HG03565 (cell line): ENCODE results near the gene SNRNP70.
"Not testable (repeated sequence)": the region's sequence is repeated elsewhere in the genome, so short reads cannot be mapped to it uniquely, and the experiment has no call there.

Experiments used
- ATAC-seq: cut with Tn5 transposase; IDR thresholded peaks from one replicate; pipeline ENCODE4 v1.9.1; 2021; ENCODE audit warnings: mild to moderate bottlenecking, moderate library complexity; ENCODE audit not compliant: unreplicated experiment

The SNRNP70 gene, protein sequence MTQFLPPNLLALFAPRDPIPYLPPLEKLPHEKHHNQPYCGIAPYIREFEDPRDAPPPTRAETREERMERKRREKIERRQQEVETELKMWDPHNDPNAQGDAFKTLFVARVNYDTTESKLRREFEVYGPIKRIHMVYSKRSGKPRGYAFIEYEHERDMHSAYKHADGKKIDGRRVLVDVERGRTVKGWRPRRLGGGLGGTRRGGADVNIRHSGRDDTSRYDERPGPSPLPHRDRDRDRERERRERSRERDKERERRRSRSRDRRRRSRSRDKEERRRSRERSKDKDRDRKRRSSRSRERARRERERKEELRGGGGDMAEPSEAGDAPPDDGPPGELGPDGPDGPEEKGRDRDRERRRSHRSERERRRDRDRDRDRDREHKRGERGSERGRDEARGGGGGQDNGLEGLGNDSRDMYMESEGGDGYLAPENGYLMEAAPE

DNA sequence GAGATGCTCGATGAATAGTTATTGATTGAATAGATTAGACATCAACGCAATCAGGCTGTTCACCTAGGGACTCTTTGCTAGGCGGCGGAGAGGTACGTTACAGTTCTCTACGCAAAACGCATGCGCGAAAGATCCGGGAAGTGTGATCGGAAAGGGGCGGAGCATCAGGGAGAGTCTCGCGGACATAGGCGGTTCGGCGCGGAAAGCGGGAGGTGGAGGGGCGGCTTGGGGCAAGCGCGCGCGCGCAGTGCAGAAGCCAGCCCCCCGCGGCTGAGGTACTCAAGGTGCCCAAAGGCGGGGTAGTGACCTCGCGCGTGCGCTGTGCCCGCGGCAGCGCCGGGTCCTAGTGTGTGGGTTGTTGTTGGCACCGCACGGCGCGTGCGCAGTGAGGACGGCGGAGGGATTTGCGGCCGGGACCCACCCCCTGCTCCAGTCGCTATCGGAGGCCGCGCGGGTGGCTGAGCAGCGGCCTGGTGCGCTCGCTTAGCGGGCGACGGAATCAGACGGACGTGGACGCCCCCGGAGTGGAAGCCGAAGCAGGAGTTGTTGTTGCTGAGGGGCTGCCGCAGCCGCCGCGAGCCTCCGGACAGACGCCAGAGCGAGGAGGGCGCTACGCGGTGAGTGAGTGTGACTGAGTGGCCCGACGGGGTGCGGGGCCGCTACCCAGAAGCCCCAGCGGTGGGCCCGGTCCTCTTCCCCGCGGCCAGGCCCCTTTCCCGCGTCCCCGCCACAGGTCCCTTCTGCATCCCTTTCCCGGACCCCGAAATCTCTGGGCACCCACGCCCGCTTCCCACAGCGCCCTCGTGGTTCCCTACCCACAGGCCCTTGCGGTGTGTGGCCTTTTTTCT, at the start of gene SNRNP70:
Gene SNRNP70, plus strand, starts transcription at position 432 of the 848 bp plus-strand sequence. CDS start 964 bp downstream, outside the sequence.
- ATAC-seq = peak; percentile 84

DNA sequence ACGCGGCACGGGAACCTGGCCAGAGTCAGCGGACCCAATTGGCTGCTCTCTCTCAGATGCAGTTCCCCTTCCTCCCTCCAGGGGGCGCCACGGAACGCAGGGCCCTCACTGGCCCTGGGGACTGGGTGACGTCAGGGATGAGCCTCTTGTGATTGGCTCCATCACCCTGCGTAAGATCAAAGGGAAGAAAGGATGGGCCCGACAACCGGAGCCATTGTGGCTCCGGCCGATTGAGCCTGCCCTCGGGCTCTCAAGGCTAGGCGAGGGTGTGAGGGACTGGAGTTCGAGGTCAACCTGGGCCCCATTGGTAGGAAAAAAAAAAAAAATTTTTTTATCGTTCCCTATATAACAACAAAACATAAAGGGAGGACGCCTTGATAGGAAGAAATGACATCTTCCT, 48.4 kb upstream of the SNRNP70 start, which contains the start of gene CGB1:
Gene CGB1, minus strand, starts transcription at position 81 of the 400 bp plus-strand sequence. CDS start 184 bp downstream, outside the sequence.
- ATAC-seq = not testable (repeated sequence)

DNA sequence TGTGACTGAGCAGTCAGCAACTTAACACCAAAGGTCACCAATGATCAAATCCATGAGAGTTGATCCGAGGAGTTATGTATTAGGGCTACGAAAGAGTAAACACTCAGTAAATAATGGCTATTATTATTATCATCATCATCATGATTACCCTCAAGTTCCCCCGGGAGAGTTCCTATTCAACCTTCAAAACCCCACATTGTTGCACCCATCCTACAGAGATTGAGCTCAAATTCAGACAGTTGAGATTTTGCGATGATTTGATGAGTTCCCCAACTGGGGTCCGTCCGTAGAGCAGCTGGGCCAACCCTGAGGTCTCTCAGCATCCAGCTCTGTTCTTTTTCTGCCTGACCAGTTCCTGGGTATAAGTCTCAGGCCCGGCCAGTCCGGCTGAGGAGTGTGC, 47.1 kb upstream of the SNRNP70 start:
- ATAC-seq = not testable (repeated sequence)

DNA sequence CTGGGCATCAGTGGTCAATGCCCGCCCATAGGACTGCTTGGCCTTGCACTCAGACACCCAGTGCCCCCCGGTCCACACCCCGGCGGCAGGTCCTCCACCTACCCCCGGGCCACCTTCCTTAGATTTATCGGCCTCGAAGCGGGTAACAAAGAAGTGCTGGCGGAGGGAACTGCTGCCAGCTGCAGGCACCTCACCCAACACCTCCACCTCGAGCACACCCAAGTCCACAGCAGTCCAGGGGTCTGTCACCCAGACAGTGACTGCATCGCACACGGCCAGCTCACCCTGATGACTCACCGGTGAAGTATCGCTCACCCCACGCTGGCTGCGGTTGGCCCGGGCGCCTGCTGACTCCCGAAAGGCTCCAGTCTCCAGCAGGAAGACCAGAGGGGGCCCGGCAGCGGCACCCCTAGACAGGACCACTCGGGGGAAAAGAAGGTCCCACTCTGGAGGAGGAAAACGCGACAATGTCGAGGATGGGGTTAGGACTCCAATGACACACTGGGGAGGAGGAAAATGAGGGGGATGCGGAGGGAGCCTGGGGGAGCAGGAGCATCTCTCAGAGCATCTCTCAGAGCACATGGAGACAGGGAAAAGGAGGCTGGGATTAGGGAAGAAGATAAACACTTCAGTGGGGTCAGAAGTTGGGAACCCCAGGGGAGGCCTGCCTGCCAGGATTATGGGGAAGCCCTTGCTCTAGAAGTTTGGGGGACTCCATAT, 46.5 kb upstream of the SNRNP70 start:
- not testable (repeated sequence) for ATAC-seq

DNA sequence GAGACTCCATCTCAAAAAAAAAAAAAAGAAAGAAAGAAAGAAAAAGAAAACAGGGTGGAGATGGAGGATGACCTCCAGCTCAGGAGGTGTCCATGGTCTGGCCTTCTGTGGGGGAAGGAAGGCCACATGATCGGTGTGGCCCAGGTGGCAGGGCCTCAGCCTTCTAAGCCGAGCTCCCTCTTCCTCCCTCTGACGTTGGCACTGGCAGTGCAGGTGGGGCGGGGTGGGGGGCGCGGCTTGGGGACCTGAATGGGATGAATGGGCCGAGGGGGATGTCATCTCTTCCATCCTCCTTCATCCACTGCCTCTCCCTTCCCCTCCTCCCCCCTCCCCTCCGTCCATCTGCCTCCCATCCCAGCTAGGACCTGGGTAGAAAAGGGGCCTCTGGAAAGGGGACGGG, 45.5 kb upstream of the SNRNP70 start:
- ATAC-seq = not testable (repeated sequence)

DNA sequence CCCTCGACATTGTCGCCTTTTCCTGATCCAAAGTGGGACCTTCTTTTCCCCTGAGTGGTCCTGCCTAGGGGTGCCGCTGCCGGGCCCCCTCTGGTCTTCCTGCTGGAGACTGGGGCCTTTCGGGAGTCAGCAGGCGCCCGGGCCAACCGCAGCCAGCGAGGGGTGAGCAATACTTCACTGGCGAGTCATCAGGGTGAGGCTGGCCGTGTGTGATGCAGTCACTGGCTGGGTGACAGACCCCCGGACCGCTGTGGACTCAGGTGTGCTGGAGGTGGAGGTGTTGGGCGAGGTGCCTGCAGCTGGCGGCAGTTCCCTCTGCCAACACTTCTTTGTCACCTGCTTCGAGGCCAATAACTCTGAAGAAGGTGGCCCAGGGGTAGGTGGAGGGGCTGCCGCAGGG, 43.1 kb upstream of the SNRNP70 start:
- ATAC-seq = no peak

DNA sequence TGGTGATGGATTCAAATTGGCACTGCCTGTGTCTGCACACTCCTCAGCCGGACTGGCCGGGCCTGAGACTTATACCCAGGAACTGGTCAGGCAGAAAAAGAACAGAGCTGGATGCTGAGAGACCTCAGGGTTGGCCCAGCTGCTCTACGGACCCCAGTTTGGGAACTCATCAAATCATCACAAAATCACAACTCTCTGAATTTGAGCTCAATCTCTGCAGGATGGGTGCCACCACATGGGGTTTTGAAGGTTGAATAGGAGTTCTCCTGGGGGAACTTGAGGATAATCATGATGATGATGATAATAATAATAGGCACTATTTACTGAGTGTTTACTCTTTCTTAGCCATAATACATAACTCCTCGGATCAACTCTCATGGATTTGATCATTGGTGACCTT, 42.6 kb upstream of the SNRNP70 start:
- not testable (repeated sequence) for ATAC-seq

DNA sequence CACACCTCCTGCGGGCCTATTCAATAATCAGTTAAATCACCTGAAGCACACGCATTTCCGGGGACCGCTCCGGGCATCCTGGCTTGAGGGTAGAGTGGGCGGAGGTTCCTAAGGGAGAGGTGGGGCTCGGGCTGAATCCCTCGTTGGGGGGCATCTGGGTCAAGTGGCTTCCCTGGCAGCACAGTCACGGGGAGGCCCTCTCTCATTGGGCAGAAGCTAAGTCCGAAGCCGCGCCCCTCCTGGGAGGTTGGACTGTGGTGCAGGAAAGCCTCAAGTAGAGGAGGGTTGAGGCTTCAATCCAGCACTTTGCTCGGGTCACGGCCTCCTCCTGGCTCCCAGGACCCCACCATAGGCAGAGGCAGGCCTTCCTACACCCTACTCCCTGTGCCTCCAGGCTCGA, 41.7 kb upstream of the SNRNP70 start, which contains the start of gene CGB5:
Gene CGB5, plus strand, starts transcription at position 301 of the 400 bp plus-strand sequence. CDS start 362 bp downstream, outside the sequence.
- ATAC-seq = not testable (repeated sequence)

DNA sequence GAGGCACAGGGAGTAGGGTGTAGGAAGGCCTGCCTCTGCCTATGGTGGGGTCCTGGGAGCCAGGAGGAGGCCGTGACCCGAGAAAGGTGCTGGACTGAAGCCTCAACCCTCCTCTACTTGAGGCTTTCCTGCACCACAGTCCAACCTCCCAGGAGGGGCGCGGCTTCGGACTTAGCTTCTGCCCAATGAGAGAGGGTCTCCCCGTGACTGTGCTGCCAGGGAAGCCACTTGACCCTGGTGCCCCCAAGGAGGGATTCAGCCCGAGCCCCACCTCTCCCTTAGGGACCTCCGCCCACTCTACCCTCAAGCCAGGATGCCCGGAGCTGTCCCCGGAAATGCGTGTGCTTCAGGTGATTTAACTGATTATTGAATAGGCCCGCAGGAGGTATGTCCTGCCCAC, 36.2 kb upstream of the SNRNP70 start, which contains the start of gene CGB8:
Gene CGB8, minus strand, starts transcription at position 101 of the 400 bp plus-strand sequence. CDS start 372 bp downstream, outside the sequence.
- ATAC-seq = not testable (repeated sequence)

DNA sequence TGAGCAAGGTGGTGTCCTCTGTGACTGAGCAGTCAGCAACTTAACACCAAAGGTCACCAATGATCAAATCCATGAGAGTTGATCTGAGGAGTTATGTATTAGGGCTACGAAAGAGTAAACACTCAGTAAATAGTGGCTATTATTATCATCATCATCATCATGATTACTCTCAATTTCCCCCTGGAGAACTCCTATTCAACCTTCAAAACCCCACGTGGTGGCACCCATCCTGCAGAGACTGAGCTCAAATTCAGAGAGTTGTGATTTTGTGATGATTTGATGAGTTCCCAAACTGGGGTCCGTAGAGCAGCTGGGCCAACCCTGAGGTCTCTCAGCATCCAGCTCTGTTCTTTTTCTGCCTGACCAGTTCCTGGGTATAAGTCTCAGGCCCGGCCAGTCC, 35.4 kb upstream of the SNRNP70 start:
- ATAC-seq = not testable (repeated sequence)

DNA sequence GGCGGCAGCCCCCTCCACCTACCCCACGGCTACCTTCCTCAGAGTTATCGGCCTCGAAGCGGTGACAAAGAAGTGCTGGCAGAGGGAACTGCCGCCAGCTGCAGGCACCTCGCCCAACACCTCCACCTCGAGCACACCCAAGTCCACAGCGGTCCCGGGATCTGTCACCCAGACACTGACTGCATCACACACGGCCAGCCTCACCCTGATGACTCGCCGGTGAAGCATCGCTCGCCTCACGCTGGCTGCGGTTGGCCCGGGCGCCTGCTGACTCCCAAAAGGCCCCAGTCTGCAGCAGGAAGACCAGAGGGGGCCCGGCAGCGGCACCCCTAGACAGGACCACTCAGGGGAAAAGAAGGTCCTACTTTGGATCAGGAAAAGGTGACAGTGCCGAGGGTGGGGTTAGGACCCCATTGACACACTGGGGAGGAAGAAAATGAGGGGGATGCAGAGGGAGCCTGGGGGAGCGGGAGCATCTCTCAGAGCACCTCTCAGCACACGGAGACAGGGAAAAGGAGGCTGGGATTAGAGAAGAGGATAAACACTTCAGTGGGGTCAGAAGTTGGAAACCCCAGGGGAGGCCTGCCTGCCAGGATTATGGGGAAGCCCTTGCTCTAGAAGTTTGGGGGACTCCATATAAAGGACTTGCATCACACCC, 34.7 kb upstream of the SNRNP70 start:
- not testable (repeated sequence) for ATAC-seq

DNA sequence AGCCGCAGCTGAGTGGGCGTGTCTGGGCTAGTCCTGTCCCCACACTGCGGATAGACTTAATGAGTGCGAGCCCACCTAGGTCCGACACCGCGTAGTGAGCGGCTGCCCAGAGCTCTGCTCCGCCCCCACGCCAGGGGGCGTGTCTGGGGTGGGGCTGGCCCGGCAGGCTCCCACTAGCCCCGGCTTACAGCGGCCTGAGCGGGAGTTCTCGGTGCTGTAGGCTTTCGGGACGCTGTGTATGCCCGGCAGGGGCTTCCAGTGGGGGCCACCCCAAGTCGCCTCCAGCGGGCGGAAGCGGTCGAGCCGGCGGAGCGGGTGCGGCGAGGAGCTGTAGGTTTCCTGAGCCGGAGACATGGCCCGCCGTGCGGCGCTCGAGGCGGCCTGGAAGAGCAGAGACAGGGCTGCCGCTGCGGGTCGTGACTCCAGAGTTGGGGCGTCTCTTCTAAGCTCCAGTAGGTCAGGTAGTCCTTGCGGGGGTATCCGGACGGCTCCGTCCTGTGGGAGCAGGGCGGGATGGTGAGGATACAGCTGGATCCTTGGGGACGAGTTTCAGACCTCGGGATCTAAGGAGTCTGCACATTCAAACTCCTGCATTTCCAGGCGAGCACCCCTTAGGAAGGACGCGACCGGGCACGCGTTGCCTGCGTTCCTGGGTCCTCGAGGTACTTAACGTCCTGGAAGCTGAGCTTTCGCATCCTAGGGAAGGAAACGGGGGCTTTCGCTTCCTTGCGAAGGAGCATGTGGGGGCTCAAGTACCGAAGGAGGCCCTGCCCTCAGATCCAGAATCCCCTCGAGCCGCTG, 28.9 kb upstream of the SNRNP70 start:
- no peak for ATAC-seq

DNA sequence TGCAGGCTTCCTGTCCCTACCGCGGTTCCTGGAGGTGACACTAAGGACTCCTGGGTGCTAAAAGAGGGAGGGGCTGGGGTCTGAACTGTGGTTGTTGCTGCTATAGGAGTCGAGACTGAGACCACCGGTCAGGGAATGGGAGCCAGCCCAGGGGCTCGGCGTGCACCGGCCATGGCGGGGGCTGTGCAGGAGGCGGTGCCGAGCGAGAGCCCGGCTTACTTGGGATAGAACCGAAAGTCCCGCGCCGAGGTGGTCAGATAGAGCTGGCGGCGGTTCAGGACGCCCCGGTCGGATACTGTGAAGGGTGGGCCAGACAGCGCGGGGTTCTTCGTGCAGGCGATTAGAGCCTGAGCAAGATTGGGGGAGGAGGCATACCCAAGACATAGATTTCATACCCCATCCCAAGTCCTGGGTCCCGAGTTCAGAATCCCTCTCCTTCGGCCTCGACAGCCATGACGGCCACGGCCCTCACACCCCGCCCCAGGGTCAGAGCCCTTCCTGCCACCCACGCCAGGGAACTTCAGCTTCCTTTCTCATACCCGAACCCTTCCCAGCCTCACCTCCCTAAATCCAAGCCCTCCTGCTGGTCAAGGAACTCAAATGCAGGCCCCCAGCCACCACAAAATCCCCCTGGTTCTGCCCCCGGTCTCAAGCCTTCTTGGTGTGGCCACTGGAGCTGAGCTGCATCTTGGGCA, 28.2 kb upstream of the SNRNP70 start:
- not testable (repeated sequence) for ATAC-seq

DNA sequence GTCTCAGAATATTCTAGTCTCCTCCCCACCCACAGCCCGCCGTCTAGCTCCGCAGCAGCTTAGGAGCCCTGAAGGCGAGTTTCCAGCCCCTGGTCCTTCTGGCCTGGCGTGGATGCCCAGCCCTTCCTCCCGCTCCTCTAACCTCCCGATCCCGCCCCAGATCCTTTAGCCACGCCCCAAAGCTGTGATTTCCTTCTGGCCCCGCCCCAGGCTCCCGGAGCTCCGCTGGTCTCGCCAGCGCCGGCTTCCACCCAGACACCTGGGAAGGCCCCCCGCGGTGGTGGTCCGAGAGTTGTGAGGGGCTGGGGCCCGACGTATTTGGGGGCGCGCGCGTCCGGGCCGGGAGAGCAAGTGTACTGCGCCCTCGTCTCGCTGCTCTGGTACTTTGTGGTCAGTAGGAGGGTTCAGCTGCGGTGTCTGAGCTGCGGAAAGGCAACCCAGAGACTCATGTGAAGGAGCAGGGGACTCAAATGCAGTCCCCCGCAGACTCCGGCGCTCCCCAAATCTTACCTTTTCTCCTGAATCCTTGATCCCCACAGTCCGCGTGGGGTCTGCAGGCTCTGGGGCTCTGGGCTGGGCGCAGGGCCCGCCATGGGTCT, 27.5 kb upstream of the SNRNP70 start, which contains the start of gene CGB7:
Gene CGB7, minus strand, starts transcription at position 114 of the 599 bp plus-strand sequence. CDS start 2,374 bp downstream, outside the sequence.
- ATAC-seq = no peak

DNA sequence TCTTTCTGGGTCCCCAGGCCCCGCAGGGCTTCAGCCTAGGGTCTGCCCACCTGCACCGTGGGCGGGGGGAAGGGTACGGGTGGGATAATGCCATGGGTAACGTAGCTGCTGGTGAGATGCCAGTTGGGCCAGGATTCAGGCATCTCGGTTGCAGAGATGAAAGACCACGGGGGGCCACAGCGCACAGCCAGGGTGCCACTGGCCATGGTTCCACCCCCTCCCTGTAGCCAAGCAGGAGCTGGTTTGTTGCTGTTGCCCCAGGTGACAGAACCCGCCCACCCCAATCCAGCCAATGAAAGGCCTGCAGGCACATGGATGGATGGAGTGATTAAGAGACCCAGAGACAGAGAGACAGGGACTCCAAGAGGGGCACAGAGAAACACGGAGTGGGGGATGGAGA, 26.7 kb upstream of the SNRNP70 start:
- no peak for ATAC-seq

DNA sequence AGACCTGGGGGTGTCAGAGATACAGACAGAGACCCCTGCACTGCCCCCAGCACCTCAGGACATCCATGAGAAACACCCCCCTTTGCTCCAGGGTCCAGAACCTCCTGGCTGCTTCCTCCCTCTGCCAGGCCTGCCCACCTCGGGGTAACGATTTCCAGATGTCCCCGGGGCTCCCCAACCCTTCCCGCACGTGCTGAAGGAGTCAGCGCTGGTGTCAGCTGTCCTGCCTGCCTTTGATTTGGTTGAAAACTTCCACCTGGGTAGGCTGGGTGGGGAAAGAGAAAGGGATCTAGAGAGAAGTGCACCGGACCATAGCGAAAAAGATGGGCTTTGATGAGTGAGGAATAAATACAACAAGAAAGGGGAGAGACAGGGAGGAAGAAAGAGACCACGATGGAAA, 26.2 kb upstream of the SNRNP70 start:
- no peak for ATAC-seq

DNA sequence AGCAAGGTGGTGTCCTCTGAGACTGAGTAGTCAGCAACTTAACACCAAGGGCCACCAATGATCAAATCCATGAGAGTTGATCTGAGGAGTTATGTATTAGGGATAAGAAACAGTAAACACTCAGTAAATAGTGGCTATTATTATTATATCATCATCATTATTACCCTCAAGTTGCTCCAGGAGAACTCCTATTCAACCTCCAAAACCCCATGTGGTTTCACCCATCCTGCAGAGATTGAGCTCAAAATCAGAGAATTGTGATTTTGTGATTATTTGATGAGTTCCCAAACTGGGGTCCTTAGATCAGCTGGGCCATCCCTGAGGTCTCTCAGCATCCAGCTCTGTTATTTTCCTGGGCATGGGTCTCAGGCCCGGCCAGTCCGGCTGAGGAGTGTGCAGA, 24.3 kb upstream of the SNRNP70 start:
- no peak for ATAC-seq

DNA sequence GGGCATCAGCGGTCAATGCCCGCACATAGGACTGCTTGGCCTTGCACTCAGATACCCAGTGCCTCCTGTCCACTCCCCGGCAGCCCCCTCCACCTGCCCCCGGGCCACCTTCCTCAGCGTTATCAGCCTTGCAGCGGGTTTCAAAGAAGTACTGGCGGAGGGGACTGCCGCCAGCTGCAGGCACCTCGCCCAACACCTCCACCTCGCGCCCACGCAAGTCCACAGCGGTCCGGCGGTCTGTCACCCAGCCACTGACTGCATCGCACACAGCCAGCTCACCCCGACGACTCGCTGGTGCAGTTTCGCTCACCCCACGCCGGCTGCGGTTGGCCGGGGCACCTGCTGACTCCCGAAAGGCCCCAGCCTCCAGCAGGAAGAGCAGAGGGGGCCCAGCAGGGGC, 23.8 kb upstream of the SNRNP70 start:
- no peak for ATAC-seq
